ENCODE measurements around the gene PPM1J. TPM values are rescaled to one million over a fixed set of nuclear protein-coding genes. Genes with fewer than 3 reads are reported as not detected.
A peak's percentile ranks its signal among the peaks of the same experiment; 100 is the strongest.

Gene PPM1J
- total RNA-seq, 1 donor from 2014 or later, result 5.2 TPM

GRCh38 chr1:112677501-112677900, 37.6 kb downstream of the PPM1J start:
- Mint-ChIP-seq H3K4me1 (ENCODE audit: low read depth, unreplicated experiment) (peaks cover 25% of the 10 kb centered on the region), H3K4me3 (ENCODE audit: unreplicated experiment) (no peak overlapping the region), H3K9me3 (ENCODE audit: unreplicated experiment) (no peaks in the 10 kb centered on the region), H3K27me3 (ENCODE audit: low read depth, unreplicated experiment) (no peaks in the 10 kb centered on the region), H3K36me3 (ENCODE audit: low read depth, unreplicated experiment) (peaks cover 7% of the 10 kb centered on the region), H3K27ac (ENCODE audit: unreplicated experiment) (no peak overlapping the region)
- no peaks in the 10 kb centered on the region for H3K36me3 ChIP-seq (ENCODE audit: insufficient read depth, low read length)
- FAIRE-seq, result no peak
- no peaks in the 10 kb centered on the region for H3K9me3 ChIP-seq (ENCODE audit: insufficient read depth, low read depth, low read length)
- peaks cover 57% of the 10 kb centered on the region for H3K79me2 ChIP-seq (ENCODE audit: insufficient read depth, low read length)
- no peak overlapping the region for H3K27ac ChIP-seq (ENCODE audit: low read depth, low read length)
- H4K20me1 ChIP-seq (ENCODE audit: insufficient read depth, low read length), result peaks cover 35% of the 10 kb centered on the region
- H3K9ac ChIP-seq (ENCODE audit: low read length), result no peak overlapping the region
- H2AFZ ChIP-seq (ENCODE audit: low read depth, low read length), result no peak overlapping the region
- H3K4me3 ChIP-seq (ENCODE audit: insufficient read depth, low read depth, low read length), result no peak overlapping the region
- no peak overlapping the region for H3K4me2 ChIP-seq (ENCODE audit: low read length)
- H3K27me3 ChIP-seq (ENCODE audit: insufficient read depth, low read length), result no peaks in the 10 kb centered on the region
- peaks cover 19% of the 10 kb centered on the region for H3K4me1 ChIP-seq (ENCODE audit: insufficient read depth, low read length)
- no peak for DNase-seq (ENCODE audit: low read depth)
- no peak for TF ChIP-seq EZH2 (IDR thresholded peaks at IDR 0.05; ENCODE audit: insufficient read depth, low read length)
- no peak for TF ChIP-seq CTCF (IDR thresholded peaks at IDR 0.05; ENCODE audit: insufficient read depth, low read depth, low read length)

- H3K27ac Mint-ChIP-seq (ENCODE audit: unreplicated experiment), result peak overlapping the region; percentile 37
- no peak for DNase-seq (ENCODE audit: low read depth)
- no peaks in the 10 kb centered on the region for H3K9me3 Mint-ChIP-seq (ENCODE audit: unreplicated experiment)
- Histone ChIP-seq H4K20me1 (ENCODE audit: insufficient read depth, low read length) (peaks cover 31% of the 10 kb centered on the region), H2AFZ (ENCODE audit: low read depth, low read length) (no peak overlapping the region), H3K27me3 (ENCODE audit: insufficient read depth, low read length) (no peaks in the 10 kb centered on the region), H3K9me3 (ENCODE audit: insufficient read depth, low read depth, low read length) (no peaks in the 10 kb centered on the region), H3K4me1 (ENCODE audit: insufficient read depth, low read length) (peaks cover 19% of the 10 kb centered on the region), H3K36me3 (ENCODE audit: insufficient read depth, low read length) (peaks cover 9% of the 10 kb centered on the region), H3K4me2 (ENCODE audit: low read length) (peak overlapping the region; percentile 97), H3K27ac (ENCODE audit: low read depth, low read length) (no peak overlapping the region), H3K4me3 (ENCODE audit: insufficient read depth, low read depth, low read length) (no peak overlapping the region), H3K79me2 (ENCODE audit: insufficient read depth, low read length) (peaks cover 54% of the 10 kb centered on the region), H3K9ac (ENCODE audit: low read length) (no peak overlapping the region)
- peaks cover 29% of the 10 kb centered on the region for H3K4me1 Mint-ChIP-seq (ENCODE audit: low read depth, unreplicated experiment)
- no peak for TF ChIP-seq CTCF (IDR thresholded peaks at IDR 0.05; ENCODE audit: insufficient read depth, low read depth, low read length)
- no peak for TF ChIP-seq EZH2 (IDR thresholded peaks at IDR 0.05; ENCODE audit: insufficient read depth, low read length)
- peaks cover 5% of the 10 kb centered on the region for H3K36me3 Mint-ChIP-seq (ENCODE audit: low read depth, unreplicated experiment)
- no peaks in the 10 kb centered on the region for H3K27me3 Mint-ChIP-seq (ENCODE audit: low read depth, unreplicated experiment)
- H3K4me3 Mint-ChIP-seq (ENCODE audit: unreplicated experiment), result peak overlapping the region; percentile 84
- FAIRE-seq, result no peak
Measured at GRCh38 chr1:112676543-112676942, 38.6 kb downstream of the PPM1J start.

- Histone ChIP-seq H3K4me1 (ENCODE audit: insufficient read depth, low read length) (peaks cover 19% of the 10 kb centered on the region), H3K4me2 (ENCODE audit: low read length) (peak overlapping the region; percentile 97), H3K9ac (ENCODE audit: low read length) (peak overlapping the region; percentile 91), H2AFZ (ENCODE audit: low read depth, low read length) (peak overlapping the region; percentile 31), H4K20me1 (ENCODE audit: insufficient read depth, low read length) (peaks cover 30% of the 10 kb centered on the region), H3K4me3 (ENCODE audit: insufficient read depth, low read depth, low read length) (peak overlapping the region; percentile 85), H3K36me3 (ENCODE audit: insufficient read depth, low read length) (peaks cover 15% of the 10 kb centered on the region), H3K9me3 (ENCODE audit: insufficient read depth, low read depth, low read length) (no peaks in the 10 kb centered on the region), H3K79me2 (ENCODE audit: insufficient read depth, low read length) (peaks cover 53% of the 10 kb centered on the region), H3K27ac (ENCODE audit: low read depth, low read length) (peak overlapping the region; percentile 86), H3K27me3 (ENCODE audit: insufficient read depth, low read length) (no peaks in the 10 kb centered on the region)
- H3K4me1 Mint-ChIP-seq (ENCODE audit: low read depth, unreplicated experiment), result peaks cover 29% of the 10 kb centered on the region
- H3K36me3 Mint-ChIP-seq (ENCODE audit: low read depth, unreplicated experiment), result peaks cover 4% of the 10 kb centered on the region
- no peaks in the 10 kb centered on the region for H3K9me3 Mint-ChIP-seq (ENCODE audit: unreplicated experiment)
- FAIRE-seq (no peak), DNase-seq (ENCODE audit: low read depth) (no peak)
- peak overlapping the region; percentile 28 for H3K27ac Mint-ChIP-seq (ENCODE audit: unreplicated experiment)
- no peaks in the 10 kb centered on the region for H3K27me3 Mint-ChIP-seq (ENCODE audit: low read depth, unreplicated experiment)
- peak overlapping the region; percentile 84 for H3K4me3 Mint-ChIP-seq (ENCODE audit: unreplicated experiment)
- TF ChIP-seq CTCF (IDR thresholded peaks at IDR 0.05; ENCODE audit: insufficient read depth, low read depth, low read length) (no peak), EZH2 (IDR thresholded peaks at IDR 0.05; ENCODE audit: insufficient read depth, low read length) (no peak)
Measured at GRCh38 chr1:112675728-112676381, 39.3 kb downstream of the PPM1J start.
